SK-N-SH treated with all-trans-retinoic acid at 6 μM for 48 hours (cell line): Measurements from ENCODE around the gene UGT1A9.

Source experiments
- OSR1 ChIP-seq: fragments of 250-450 bp; sonication (Bioruptor Pico); IDR thresholded peaks from 2 replicates; pipeline ENCODE4 v1.8.0; 2022; ENCODE audit warnings: moderate library complexity, mild to moderate bottlenecking, inconsistent platforms
- ZFP3 ChIP-seq: fragments of 250-450 bp; sonication (Bioruptor Pico); IDR thresholded peaks from 2 replicates; pipeline ENCODE4 v1.5.0; 2020; ENCODE audit warnings: mild to moderate bottlenecking, moderate library complexity
- ZNF70 ChIP-seq: fragments of 450-650 bp; formaldehyde crosslinking; IDR thresholded peaks from 2 replicates; pipeline ENCODE4 v1.5.0; 2020; ENCODE audit warnings: mild to moderate bottlenecking, moderate library complexity

DNA sequence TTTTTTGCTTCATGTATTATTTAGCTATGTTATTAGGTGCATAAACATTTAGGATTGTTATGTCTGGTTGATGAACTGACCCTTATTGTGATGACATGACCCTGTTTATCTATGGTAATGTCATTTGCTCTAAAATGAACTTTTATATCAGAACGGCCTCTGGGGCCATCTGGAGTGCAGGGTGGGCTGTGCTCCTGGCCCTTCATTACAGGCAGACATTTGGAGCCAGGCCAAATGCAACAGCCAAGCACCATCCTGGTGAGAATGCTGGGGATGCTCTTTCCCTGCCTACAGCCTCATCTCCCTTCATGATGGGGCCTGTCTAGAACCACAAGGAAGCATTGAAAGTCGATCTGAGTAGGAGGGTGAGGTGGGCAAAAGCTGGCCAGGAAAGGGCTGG, 144.6 kb downstream of the UGT1A9 start:
- TF ChIP-seq ZNF70 (CRISPR knock-in tag): no peak
- TF ChIP-seq ZFP3 (CRISPR knock-in tag): no peak; the same call in 1 of the 2 replicates
- TF ChIP-seq OSR1 (CRISPR knock-in tag): no peak
